KMS-11 (cell line): ENCODE results near the gene NEK5.
"Not testable (repeated sequence)": the region's sequence is repeated elsewhere in the genome, so short reads cannot be mapped to it uniquely, and the experiment has no call there.

ENCODE experiments used
- H2AFZ ChIP-seq: fragments of 200-600 bp; sonication (generic); 2 replicates; pipeline ENCODE4 v1.6.1; 2016; ENCODE audit warnings: antibody characterized with exemption, mixed run types, low read depth
- H3K27ac ChIP-seq: fragments of 200-600 bp; sonication (generic); 2 replicates; pipeline ENCODE4 v1.6.1; 2016; ENCODE audit warnings: mild to moderate bottlenecking, mixed run types
- H3K27me3 ChIP-seq: fragments of 200-600 bp; sonication (generic); 2 replicates; pipeline ENCODE4 v1.6.1; 2017; ENCODE audit warnings: mild to moderate bottlenecking, low read depth, mixed run types, moderate library complexity; ENCODE audit not compliant: insufficient read depth
- H3K36me3 ChIP-seq: fragments of 200-600 bp; sonication (generic); 2 replicates; pipeline ENCODE4 v1.6.1; 2017; ENCODE audit warnings: mild to moderate bottlenecking, mixed run types; ENCODE audit not compliant: insufficient read depth
- H3K4me1 ChIP-seq: fragments of 200-600 bp; sonication (generic); 2 replicates; pipeline ENCODE4 v1.6.1; 2016; ENCODE audit warnings: mild to moderate bottlenecking, low read depth, mixed run types; ENCODE audit not compliant: poor library complexity, severe bottlenecking
- H3K4me2 ChIP-seq: fragments of 200-600 bp; sonication (generic); 2 replicates; pipeline ENCODE4 v1.7.0; 2016; ENCODE audit warnings: mild to moderate bottlenecking, mixed run types
- H3K4me3 ChIP-seq: fragments of 200-600 bp; sonication (generic); IDR thresholded peaks from 2 replicates; pipeline ENCODE4 v1.6.1; 2017; ENCODE audit warnings: low read depth, low read length, mixed read lengths; ENCODE audit not compliant: insufficient read depth
- H3K79me2 ChIP-seq: fragments of 200-600 bp; sonication (generic); 2 replicates; pipeline ENCODE4 v1.6.1; 2016; ENCODE audit warnings: low read depth, mixed run types; ENCODE audit not compliant: insufficient read depth
- H3K9ac ChIP-seq: fragments of 200-600 bp; sonication (generic); 2 replicates; pipeline ENCODE4 v1.6.1; 2016; ENCODE audit warnings: mild to moderate bottlenecking, mixed run types
- H4K20me1 ChIP-seq: fragments of 200-600 bp; sonication (generic); 2 replicates; pipeline ENCODE4 v1.6.1; 2016; ENCODE audit warnings: mild to moderate bottlenecking, mixed run types; ENCODE audit not compliant: insufficient read depth
- CTCF ChIP-seq: fragments of 200-600 bp; sonication (generic); conservative IDR thresholded peaks from 2 replicates; pipeline ENCODE4 v1.6.1; 2017; ENCODE audit warnings: low read depth, mild to moderate bottlenecking, antibody characterized with exemption, low read length, moderate library complexity, mixed read lengths

NEK5 gene

GRCh38 chr13:52096062-52096461 is 32.8 kb downstream of the NEK5 start:
- no peaks in the 10 kb centered on the region for H3K4me1 ChIP-seq
- no peak overlapping the region for H3K4me2 ChIP-seq
- H3K27ac ChIP-seq = no peak overlapping the region
- no peak overlapping the region for H3K4me3 ChIP-seq
- H3K27me3 ChIP-seq = no peaks in the 10 kb centered on the region
- H4K20me1 ChIP-seq = no peaks in the 10 kb centered on the region
- no peak overlapping the region for H2AFZ ChIP-seq
- no peak overlapping the region for H3K9ac ChIP-seq
- H3K36me3 ChIP-seq = no peaks in the 10 kb centered on the region
- H3K79me2 ChIP-seq = no peaks in the 10 kb centered on the region
- TF ChIP-seq CTCF = no peak

- no peak overlapping the region for H3K4me3 ChIP-seq
- H3K9ac ChIP-seq = no peak overlapping the region
- no peaks in the 10 kb centered on the region for H3K36me3 ChIP-seq
- TF ChIP-seq CTCF = no peak
- H3K4me2 ChIP-seq = no peak overlapping the region
- no peaks in the 10 kb centered on the region for H3K4me1 ChIP-seq
- no peak overlapping the region for H3K27ac ChIP-seq
- H4K20me1 ChIP-seq = no peaks in the 10 kb centered on the region
- H3K79me2 ChIP-seq = no peaks in the 10 kb centered on the region
- no peak overlapping the region for H2AFZ ChIP-seq
- H3K27me3 ChIP-seq = no peaks in the 10 kb centered on the region
Observed at GRCh38 chr13:52092087-52092486, 36.8 kb downstream of the NEK5 start.

GRCh38 chr13:52091473-52091872 is 37.4 kb downstream of the NEK5 start:
- Histone ChIP-seq H3K4me3 (no peak overlapping the region), H3K36me3 (no peaks in the 10 kb centered on the region), H4K20me1 (no peaks in the 10 kb centered on the region), H3K27me3 (no peaks in the 10 kb centered on the region), H3K4me2 (no peak overlapping the region), H2AFZ (no peak overlapping the region), H3K79me2 (no peaks in the 10 kb centered on the region), H3K27ac (no peak overlapping the region), H3K4me1 (no peaks in the 10 kb centered on the region), H3K9ac (no peak overlapping the region)
- no peak for TF ChIP-seq CTCF

- Histone ChIP-seq H3K36me3 (no peaks in the 10 kb centered on the region), H3K4me3 (no peak overlapping the region), H2AFZ (no peak overlapping the region), H3K4me1 (no peaks in the 10 kb centered on the region), H3K9ac (no peak overlapping the region), H3K4me2 (no peak overlapping the region), H4K20me1 (no peaks in the 10 kb centered on the region), H3K27me3 (no peaks in the 10 kb centered on the region), H3K27ac (no peak overlapping the region), H3K79me2 (no peaks in the 10 kb centered on the region)
- no peak for TF ChIP-seq CTCF
Observed at GRCh38 chr13:52085421-52085820, 43.5 kb downstream of the NEK5 start.

GRCh38 chr13:52084981-52085380 is 43.9 kb downstream of the NEK5 start:
- not testable (repeated sequence) for H4K20me1 ChIP-seq, H2AFZ ChIP-seq, H3K4me2 ChIP-seq, H3K4me1 ChIP-seq, H3K27me3 ChIP-seq, H3K4me3 ChIP-seq, H3K36me3 ChIP-seq, H3K79me2 ChIP-seq, H3K27ac ChIP-seq, H3K9ac ChIP-seq
